ENCODE data around the gene LIPC. TPM values are rescaled to one million over a fixed set of nuclear protein-coding genes. Genes with fewer than 3 reads are reported as not detected.

Gene LIPC
- total and polyA plus RNA-seq, 9 of the 15 experiments (the other 6 are each of a cell fraction or from before 2014, with no cell fraction given), result 0.07 to 0.41 (median 0.11) TPM; not detected in 2

- no peak for TF ChIP-seq E2F4 (CRISPR knock-in tag; IDR thresholded peaks at IDR 0.05; ENCODE audit: low read depth)
- no peak for TF ChIP-seq NCOA1 (IDR thresholded peaks at IDR 0.05; ENCODE audit: low read depth)
- no peak for TF ChIP-seq ZNF695 (CRISPR knock-in tag; IDR thresholded peaks at IDR 0.05)
- no peak for TF ChIP-seq TARDBP (IDR thresholded peaks at IDR 0.05)
- no peak for TF ChIP-seq ZFP91 (CRISPR knock-in tag; IDR thresholded peaks at IDR 0.05)
- TF ChIP-seq E2F6 (IDR thresholded peaks at IDR 0.05; ENCODE audit: borderline replicate concordance in 1 of 2, extremely low read depth in 1 of 2, insufficient read depth in 1 of 2, insufficient read length in 1 of 2, low read depth in 1 of 2, low read length in 1 of 2, poor library complexity in 1 of 2, severe bottlenecking in 1 of 2), result no peak
- no peak for TF ChIP-seq LEF1 (IDR thresholded peaks at IDR 0.05)
- peak; percentile 33; the same call in 1 of the 2 replicates for TF ChIP-seq DPF2 (IDR thresholded peaks at IDR 0.05)
- TF ChIP-seq STAT6 (CRISPR knock-in tag; IDR thresholded peaks at IDR 0.05), result no peak
- no peak for TF ChIP-seq TCF15 (CRISPR knock-in tag; IDR thresholded peaks at IDR 0.05)
- no peak for TF ChIP-seq IRF2 (CRISPR knock-in tag; IDR thresholded peaks at IDR 0.05)
- TF ChIP-seq NFIX (CRISPR knock-in tag; IDR thresholded peaks at IDR 0.05; ENCODE audit: low read depth), result no peak
- TF ChIP-seq ZNF780A (CRISPR knock-in tag; IDR thresholded peaks at IDR 0.05), result no peak
- TF ChIP-seq SP2 (IDR thresholded peaks at IDR 0.05; ENCODE audit: extremely low read depth, low read depth, low read length, poor library complexity, severe bottlenecking), result no peak
- TF ChIP-seq KDM2B (CRISPR knock-in tag; IDR thresholded peaks at IDR 0.05), result no peak
- no peak for TF ChIP-seq CSDE1 (IDR thresholded peaks at IDR 0.05)
- no peak for TF ChIP-seq ATF1 (CRISPR knock-in tag; IDR thresholded peaks at IDR 0.05)
- no peak for TF ChIP-seq ATF1 (tag; IDR thresholded peaks at IDR 0.05)
- TF ChIP-seq ATF2 (CRISPR knock-in tag; IDR thresholded peaks at IDR 0.05), result no peak
- TF ChIP-seq THRAP3 (IDR thresholded peaks at IDR 0.05; ENCODE audit: borderline replicate concordance), result no peak
- TF ChIP-seq MBD2 (IDR thresholded peaks at IDR 0.05; ENCODE audit: borderline replicate concordance, low read depth), result no peak
- TF ChIP-seq SNRNP70 (optimal IDR thresholded peaks at IDR 0.05; ENCODE audit: low read depth, low read length), result no peak
- TF ChIP-seq ZNF561 (CRISPR knock-in tag; conservative IDR thresholded peaks at IDR 0.05), result no peak
Measured at GRCh38 chr15:58457466-58457965, 25.7 kb downstream of the LIPC start (continued).
